Caco-2 (cell line): ENCODE measurements around the gene BTRC. TPM values are rescaled to one million over a fixed set of nuclear protein-coding genes. Genes with fewer than 3 reads are reported as not detected.

Source experiments
- BruUV-seq: library from RNA; stranded (reverse); fragments of 400-500 nt; replicated peaks from 2 replicates; lab custom pipeline; 2021; lab: Mats Ljungman, UMichigan
- CTCF ChIA-PET: fragments of 300-600 bp; sonication (Branson Sonifier 250); formaldehyde crosslinking; loops from one replicate; lab custom pipeline; 2022; ENCODE audit warnings: antibody characterized with exemption; lab: Charles Lee
- POLR2A ChIA-PET: fragments of 300-600 bp; sonication (Branson Sonifier 250); formaldehyde crosslinking; loops from one replicate; lab custom pipeline; 2022; ENCODE audit warnings: antibody characterized with exemption; lab: Charles Lee
- DNase-seq, 2 experiments: peaks; one replicate each; pipeline versions ENCODE4 v3.0.0 to v3.0.0-alpha.2; 2020 to 2022
- H3K27me3 ChIP-seq: replicated peaks from 2 replicates; pipeline ENCODE4 v1.6.0; 2011; ENCODE audit warnings: low read length; ENCODE audit not compliant: control insufficient read depth, insufficient read depth
- H3K36me3 ChIP-seq: 2 replicates; pipeline ENCODE4 v1.5.1; 2011; ENCODE audit warnings: low read length; ENCODE audit not compliant: control insufficient read depth, insufficient read depth
- H3K4me1 ChIP-seq: fragments of 250-450 bp; sonication (Bioruptor Pico); 2 replicates; pipeline ENCODE4 v1.5.1; 2020; ENCODE audit warnings: mild to moderate bottlenecking
- H3K4me3 ChIP-seq: 2 replicates; pipeline ENCODE4 v1.5.1; 2011; ENCODE audit warnings: low read depth, mild to moderate bottlenecking, control low read depth, low read length
- H3K9me3 ChIP-seq: fragments of 250-450 bp; sonication (Bioruptor Pico); 2 replicates; pipeline ENCODE4 v1.5.1; 2020; ENCODE audit warnings: mild to moderate bottlenecking, moderate library complexity
- H3K27ac Mint-ChIP-seq: one replicate; pipeline ENCODE4 v1.8.0; 2022; ENCODE audit warnings: mixed read lengths; ENCODE audit not compliant: unreplicated experiment
- H3K27me3 Mint-ChIP-seq: one replicate; pipeline ENCODE4 v1.8.0; 2022; ENCODE audit warnings: mixed read lengths; ENCODE audit not compliant: insufficient read depth, unreplicated experiment
- H3K36me3 Mint-ChIP-seq: one replicate; pipeline ENCODE4 v1.8.0; 2022; ENCODE audit warnings: mild to moderate bottlenecking, mixed read lengths; ENCODE audit not compliant: insufficient read depth, unreplicated experiment
- H3K4me1 Mint-ChIP-seq: one replicate; pipeline ENCODE4 v1.8.0; 2022; ENCODE audit warnings: low read depth, mixed read lengths; ENCODE audit not compliant: unreplicated experiment
- H3K4me3 Mint-ChIP-seq: one replicate; pipeline ENCODE4 v1.8.0; 2022; ENCODE audit warnings: mild to moderate bottlenecking, moderate library complexity, mixed read lengths; ENCODE audit not compliant: unreplicated experiment
- H3K9me3 Mint-ChIP-seq: one replicate; pipeline ENCODE4 v1.8.0; 2022; ENCODE audit warnings: mixed read lengths; ENCODE audit not compliant: unreplicated experiment
- intact Hi-C: fragments of 100-400 bp; cut with micrococcal nuclease; formaldehyde crosslinking; loops from one replicate; pipeline ENCODE4 v1.10.0; 2022; ENCODE audit not compliant: unreplicated experiment
- total RNA-seq: library from RNA; stranded (reverse); gene quantifications from 2 replicates; pipeline ENCODE4 v1.2.3, GENCODE V29; 2022
- TF ChIP-seq, protein P1 (sequence below), 2 experiments: fragments of 200-600 bp in 1 of 2; IDR thresholded peaks; 1 replicate in 1 of 2; 2 replicates in 1 of 2; pipeline versions ENCODE4 v1.5.1 to v1.8.0; 2011 to 2022; ENCODE audit warnings: antibody characterized with exemption in 1 of 2, control low read depth in 1 of 2, inconsistent platforms in 1 of 2, low read depth in 1 of 2, low read length in 1 of 2, mild to moderate bottlenecking in 1 of 2, moderate library complexity in 1 of 2; ENCODE audit not compliant: insufficient read depth in 1 of 2, severe bottlenecking in 1 of 2, unreplicated experiment in 1 of 2

BTRC gene
- total RNA-seq, 1 experiment from 2014 or later = 19.6 TPM

DNA sequence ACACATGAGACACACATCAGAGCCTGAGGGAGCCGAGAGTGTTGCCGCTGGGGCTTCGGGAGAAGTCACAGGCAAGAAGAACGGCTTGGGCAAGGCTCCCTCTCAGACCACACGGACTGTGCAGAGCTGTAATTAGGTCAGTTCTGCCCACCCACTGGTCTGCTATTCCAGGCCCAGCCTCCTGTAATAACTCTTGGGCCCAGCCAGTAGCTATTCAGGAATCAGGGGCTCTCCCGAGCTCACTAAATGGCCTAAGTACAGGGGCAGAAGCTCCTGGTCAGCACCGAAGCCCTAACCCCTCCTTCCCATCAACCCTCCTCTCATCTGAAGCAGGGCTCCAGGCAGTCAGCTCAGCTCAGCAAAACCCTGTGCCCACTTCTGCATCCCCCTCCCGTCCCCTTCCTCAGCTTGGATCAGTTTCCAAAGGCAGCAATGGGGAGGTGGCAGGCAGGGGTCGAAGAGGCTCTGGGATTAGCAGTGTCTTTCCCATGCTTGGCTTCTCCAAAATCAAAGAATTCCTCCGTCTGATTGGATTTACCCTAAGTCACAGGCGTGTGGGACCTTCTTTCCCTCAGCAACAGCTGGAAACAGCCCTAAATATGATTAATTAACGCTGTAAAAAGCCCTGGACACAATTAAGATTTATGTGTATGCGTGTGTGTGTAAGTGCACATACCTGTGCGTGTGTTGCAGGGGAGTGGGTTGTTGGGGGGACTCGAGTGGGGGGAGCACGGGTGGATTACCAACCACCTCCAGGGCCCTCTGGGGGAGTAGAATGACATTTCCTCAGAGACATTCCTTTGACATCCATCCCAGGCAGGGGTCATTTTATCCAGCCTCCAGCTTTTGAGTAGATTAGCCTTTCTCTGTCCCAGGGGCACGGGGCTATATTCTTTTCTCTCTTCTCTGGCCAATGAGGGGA lies 48.4 kb upstream of the BTRC start:
- BruUV-seq = no TSS peak
- Mint-ChIP-seq H3K27ac (no peak overlapping the region), H3K9me3 (no peaks in the 10 kb centered on the region), H3K36me3 (no peaks in the 10 kb centered on the region), H3K4me3 (no peak overlapping the region), H3K27me3 (peaks cover 29% of the 10 kb centered on the region), H3K4me1 (peaks cover 2% of the 10 kb centered on the region)
- CTCF ChIA-PET = interaction anchor here (1.8 kb wide), 1 partner anchor 138 kb away, joined by 6 read pairs; no protein-coding TSS in a partner anchor
- intact Hi-C loops = no loop called here
- H3K27me3 ChIP-seq = peaks cover 3% of the 10 kb centered on the region
- DNase-seq = no peak
- H3K4me1 ChIP-seq = no peaks in the 10 kb centered on the region
- TF ChIP-seq, protein P1, sequence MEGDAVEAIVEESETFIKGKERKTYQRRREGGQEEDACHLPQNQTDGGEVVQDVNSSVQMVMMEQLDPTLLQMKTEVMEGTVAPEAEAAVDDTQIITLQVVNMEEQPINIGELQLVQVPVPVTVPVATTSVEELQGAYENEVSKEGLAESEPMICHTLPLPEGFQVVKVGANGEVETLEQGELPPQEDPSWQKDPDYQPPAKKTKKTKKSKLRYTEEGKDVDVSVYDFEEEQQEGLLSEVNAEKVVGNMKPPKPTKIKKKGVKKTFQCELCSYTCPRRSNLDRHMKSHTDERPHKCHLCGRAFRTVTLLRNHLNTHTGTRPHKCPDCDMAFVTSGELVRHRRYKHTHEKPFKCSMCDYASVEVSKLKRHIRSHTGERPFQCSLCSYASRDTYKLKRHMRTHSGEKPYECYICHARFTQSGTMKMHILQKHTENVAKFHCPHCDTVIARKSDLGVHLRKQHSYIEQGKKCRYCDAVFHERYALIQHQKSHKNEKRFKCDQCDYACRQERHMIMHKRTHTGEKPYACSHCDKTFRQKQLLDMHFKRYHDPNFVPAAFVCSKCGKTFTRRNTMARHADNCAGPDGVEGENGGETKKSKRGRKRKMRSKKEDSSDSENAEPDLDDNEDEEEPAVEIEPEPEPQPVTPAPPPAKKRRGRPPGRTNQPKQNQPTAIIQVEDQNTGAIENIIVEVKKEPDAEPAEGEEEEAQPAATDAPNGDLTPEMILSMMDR (IDR thresholded peaks at IDR 0.05; ENCODE audit: insufficient read depth in 1 of 2, low read depth in 1 of 2, low read length in 1 of 2, severe bottlenecking in 1 of 2, unreplicated experiment in 1 of 2) = no peak
- no peaks in the 10 kb centered on the region for H3K36me3 ChIP-seq
- H3K4me3 ChIP-seq = no peak overlapping the region
- POLR2A ChIA-PET = interaction anchor here (0.6 kb wide), 1 partner anchor 99 kb away, joined by 5 read pairs; no protein-coding TSS in a partner anchor
- no peaks in the 10 kb centered on the region for H3K9me3 ChIP-seq

DNA sequence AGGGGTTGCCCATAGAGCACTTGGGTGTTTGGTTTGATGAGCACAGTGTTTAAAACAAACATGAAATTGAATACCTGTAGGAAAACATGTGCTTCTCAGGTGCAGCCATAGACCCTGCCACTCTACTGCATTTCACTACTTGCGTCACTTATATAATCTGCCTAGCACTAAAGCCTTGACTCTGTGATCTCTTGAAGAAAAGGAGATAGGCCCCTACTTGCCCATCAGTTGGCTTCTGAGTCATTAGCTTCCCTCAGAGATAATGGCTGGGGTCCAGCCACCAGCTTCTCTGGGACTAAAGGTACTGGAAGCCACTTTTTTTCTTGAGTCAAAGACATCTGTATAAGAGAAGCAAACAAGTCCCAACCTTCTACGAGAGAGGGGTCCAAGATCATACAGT lies 45.9 kb upstream of the BTRC start:
- Histone ChIP-seq H3K9me3 (no peaks in the 10 kb centered on the region), H3K4me1 (no peaks in the 10 kb centered on the region), H3K4me3 (no peak overlapping the region), H3K27me3 (peaks cover 3% of the 10 kb centered on the region), H3K36me3 (no peaks in the 10 kb centered on the region)
- Mint-ChIP-seq H3K27ac (no peak overlapping the region), H3K4me1 (peaks cover 5% of the 10 kb centered on the region), H3K9me3 (no peaks in the 10 kb centered on the region), H3K36me3 (no peaks in the 10 kb centered on the region), H3K27me3 (peaks cover 25% of the 10 kb centered on the region), H3K4me3 (no peak overlapping the region)
- intact Hi-C loops = no loop called here
- DNase-seq = no peak
- CTCF ChIA-PET = no interaction called here
- BruUV-seq = no TSS peak
- POLR2A ChIA-PET = no interaction called here
- TF ChIP-seq, protein P1 (IDR thresholded peaks at IDR 0.05; ENCODE audit: insufficient read depth in 1 of 2, low read depth in 1 of 2, low read length in 1 of 2, severe bottlenecking in 1 of 2, unreplicated experiment in 1 of 2) = no peak

DNA sequence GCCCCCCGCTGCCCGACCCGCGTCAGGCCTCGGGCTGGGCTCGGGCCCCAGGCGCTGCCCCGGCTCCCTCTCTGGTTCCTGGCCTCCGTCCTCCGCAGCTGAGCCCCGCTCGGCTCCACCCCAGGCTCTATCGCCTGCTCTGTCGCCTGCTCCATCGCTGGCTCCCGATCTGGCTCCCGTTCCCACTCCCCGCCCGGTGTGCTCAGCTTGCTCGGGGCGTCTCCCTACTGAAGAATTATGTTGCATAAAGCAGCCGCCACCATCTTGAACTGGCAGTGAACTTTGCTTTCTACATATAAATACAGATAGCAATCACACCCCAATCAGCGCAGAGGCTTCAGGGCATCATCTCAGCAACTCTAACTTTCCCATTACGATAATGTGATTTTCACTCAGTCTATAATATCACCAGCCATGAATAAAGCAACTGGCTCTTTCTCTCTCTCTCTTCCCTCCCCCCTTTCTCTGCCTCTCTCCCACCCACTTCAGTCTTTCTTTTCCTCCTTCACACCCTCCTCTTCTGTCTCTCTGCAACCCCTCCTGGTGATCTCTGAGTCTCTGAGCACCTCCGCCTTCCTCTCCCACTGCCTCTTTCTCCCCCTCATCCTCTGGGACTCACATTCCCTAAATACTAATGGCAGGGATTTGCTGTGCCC lies 43.3 kb upstream of the BTRC start:
- no peak overlapping the region for H3K4me3 ChIP-seq
- H3K4me3 Mint-ChIP-seq = no peak overlapping the region
- H3K4me1 ChIP-seq = no peaks in the 10 kb centered on the region
- ChIA-PET POLR2A (no interaction called here), CTCF (no interaction called here)
- H3K36me3 Mint-ChIP-seq = no peaks in the 10 kb centered on the region
- intact Hi-C loops = no loop called here
- no peaks in the 10 kb centered on the region for H3K36me3 ChIP-seq
- H3K27ac Mint-ChIP-seq = no peak overlapping the region
- H3K27me3 Mint-ChIP-seq = peaks cover 11% of the 10 kb centered on the region
- no peaks in the 10 kb centered on the region; the same call in 1 of the 2 replicates for H3K27me3 ChIP-seq
- TF ChIP-seq, protein P1 (IDR thresholded peaks at IDR 0.05; ENCODE audit: insufficient read depth in 1 of 2, low read depth in 1 of 2, low read length in 1 of 2, severe bottlenecking in 1 of 2, unreplicated experiment in 1 of 2) = no peak
- no peaks in the 10 kb centered on the region for H3K9me3 Mint-ChIP-seq
- BruUV-seq = no TSS peak
- no peak for DNase-seq
- peaks cover 5% of the 10 kb centered on the region for H3K4me1 Mint-ChIP-seq
- H3K9me3 ChIP-seq = no peaks in the 10 kb centered on the region
